HepG2 (cell line): ENCODE data around the gene PLK5. TPM values are rescaled to one million over a fixed set of nuclear protein-coding genes. Genes with fewer than 3 reads are reported as not detected.
"Not testable (repeated sequence)": the region's sequence is repeated elsewhere in the genome, so short reads cannot be mapped to it uniquely, and the experiment has no call there.

Source experiments
- ATAC-seq: fragments of 200-7000 bp; cut with Tn5 transposase; 3 replicates; pipeline ENCODE4 v1.9.1; 2020; ENCODE audit warnings: mild to moderate bottlenecking, moderate library complexity
- BruUV-seq: library from RNA; stranded (reverse); fragments of 400-500 nt; replicated peaks from 2 replicates; lab custom pipeline; 2021; lab: Mats Ljungman, UMichigan
- CTCF ChIA-PET: fragments of 300-600 bp; formaldehyde crosslinking; extraction: SDS; loops from one replicate; lab custom pipeline; 2021; ENCODE audit warnings: low total read pairs, inconsistent platforms, low intra/inter-chr PET ratio; lab: Yijun Ruan, JAX
- POLR2A ChIA-PET: fragments of 350-600 bp; sonication (Branson Sonifier 250); formaldehyde crosslinking; loops from one replicate; lab custom pipeline; 2020; ENCODE audit warnings: antibody characterized with exemption, inconsistent platforms; lab: Yijun Ruan, JAX
- DNase-seq: peaks from one replicate; pipeline ENCODE4 v3.0.0-alpha.2; 2015; ENCODE audit warnings: low spot score
- FAIRE-seq: peaks from 3 replicates; lab custom pipeline; 2011; peaks lifted over from hg19 to GRCh38; lab: Jason Lieb, UNC
- H2AFZ ChIP-seq: one replicate; pipeline ENCODE4 v1.6.1; 2011; ENCODE audit warnings: low read length, inconsistent platforms
- H3K27ac ChIP-seq: fragments of 300-600 bp; 3 replicates; pipeline ENCODE4 v1.8.0; 2011; ENCODE audit warnings: mixed run types, mild to moderate bottlenecking, mixed read lengths, low read length, inconsistent platforms; ENCODE audit not compliant: insufficient read depth; ENCODE audit errors: extremely low read length
- H3K27me3 ChIP-seq, 2 experiments: fragments of 200-600 bp in 1 of 2; 2 replicates in 1 of 2; 3 replicates in 1 of 2; pipeline versions ENCODE4 v1.6.0 to v1.8.0; 2011; ENCODE audit warnings: low read length in 2 of 2, mild to moderate bottlenecking in 2 of 2, moderate library complexity in 2 of 2, inconsistent platforms in 1 of 2; ENCODE audit not compliant: insufficient read depth in 2 of 2, control insufficient read depth in 1 of 2
- H3K36me3 ChIP-seq, 2 experiments: fragments of 200-600 bp in 1 of 2; replicated peaks in 1 of 2; 2 replicates in 1 of 2; 3 replicates in 1 of 2; pipeline versions ENCODE4 v1.5.1 to v1.8.0; 2011; ENCODE audit warnings: low read length in 2 of 2, inconsistent platforms in 1 of 2; ENCODE audit not compliant: insufficient read depth in 2 of 2, control insufficient read depth in 1 of 2
- H3K4me1 ChIP-seq: 2 replicates; pipeline ENCODE4 v1.5.1; 2012; ENCODE audit warnings: low read length, inconsistent platforms; ENCODE audit not compliant: insufficient read depth
- H3K4me2 ChIP-seq: 2 replicates; pipeline ENCODE4 v1.6.0; 2011; ENCODE audit warnings: low read depth, low read length, inconsistent platforms
- H3K4me3 ChIP-seq, 3 experiments: fragments of 200-600 bp in 1 of 3; sonication (generic), shearing (Covaris generic) in 1 of 3; replicated peaks in 1 of 3; 2 replicates each; pipeline ENCODE4 v1.5.1; 2011 to 2016; ENCODE audit warnings: low read length in 3 of 3, inconsistent platforms in 2 of 3, low read depth in 2 of 3, mild to moderate bottlenecking in 2 of 3, control low read depth in 1 of 3, mixed read lengths in 1 of 3; ENCODE audit not compliant: insufficient read depth in 1 of 3
- H3K79me2 ChIP-seq: one replicate; pipeline ENCODE4 v1.6.1; 2011; ENCODE audit warnings: low read length, inconsistent platforms; ENCODE audit not compliant: insufficient read depth
- H3K9ac ChIP-seq: 2 replicates; pipeline ENCODE4 v1.6.0; 2011; ENCODE audit warnings: mild to moderate bottlenecking, low read depth, low read length, inconsistent platforms; ENCODE audit not compliant: insufficient read depth
- H3K9me3 ChIP-seq: 2 replicates; pipeline ENCODE4 v1.5.1; 2012; ENCODE audit warnings: mild to moderate bottlenecking, low read length
- H4K20me1 ChIP-seq: 2 replicates; pipeline ENCODE4 v1.6.0; 2011; ENCODE audit warnings: inconsistent platforms, mild to moderate bottlenecking, low read length, moderate library complexity; ENCODE audit not compliant: insufficient read depth
- AHR ChIP-seq: IDR thresholded peaks from 2 replicates; pipeline ENCODE4 v1.6.1; 2018; ENCODE audit warnings: missing genetic modification reagents, missing compliant biosample characterization
- ATF7 ChIP-seq, 2 experiments: fragments of 450-650 bp in 1 of 2; sonication (generic) in 1 of 2; formaldehyde crosslinking in 1 of 2; IDR thresholded peaks; 2 replicates each; pipeline versions ENCODE4 v1.4.0 to v1.6.1; 2016 to 2020; ENCODE audit warnings: antibody characterized with exemption in 1 of 2, mild to moderate bottlenecking in 1 of 2, missing genetic modification reagents in 1 of 2
- ELF4 ChIP-seq: sonication (generic); formaldehyde crosslinking; IDR thresholded peaks from 2 replicates; pipeline ENCODE4 v1.5.0; 2020; ENCODE audit warnings: missing genetic modification reagents, mild to moderate bottlenecking, moderate library complexity, borderline replicate concordance
- SRSF4 ChIP-seq: fragments of 200-400 bp; formaldehyde crosslinking; IDR thresholded peaks from one replicate; pipeline ENCODE4 v1.6.1; 2018; ENCODE audit warnings: mild to moderate bottlenecking, low read depth, low read length, moderate library complexity; ENCODE audit not compliant: poor library complexity, severe bottlenecking
- ZMYM3 ChIP-seq: sonication (generic); formaldehyde crosslinking; IDR thresholded peaks from 2 replicates; pipeline ENCODE4 v1.5.1; 2020; ENCODE audit warnings: mild to moderate bottlenecking, missing genetic modification reagents
- ZNF121 ChIP-seq: sonication (generic); formaldehyde crosslinking; IDR thresholded peaks from 2 replicates; pipeline ENCODE4 v1.5.0; 2020; ENCODE audit warnings: mild to moderate bottlenecking, missing genetic modification reagents
- WGBS: methylation state at CpG from one replicate; pipeline ENCODE4 v1.1.6; 2017; ENCODE audit warnings: low lambda C conversion rate; 5-methylcytosine and 5-hydroxymethylcytosine counted together
- in situ Hi-C: cut with HindIII; loops from 2 replicates; pipeline ENCODE4 v1.10.0; 2017; ENCODE audit warnings: low pct_unique_long_range_greater_than_20kb; ENCODE audit not compliant: extremely low pct_ligation_motif_present
- intact Hi-C: fragments of 100-400 bp; cut with micrococcal nuclease; formaldehyde crosslinking; loops from one replicate; pipeline ENCODE4 v1.10.0; 2022; ENCODE audit not compliant: unreplicated experiment
- polyA plus RNA-seq, 8 experiments: library from polyadenylated mRNA; depleted of rRNA in 3 of 8; stranded (reverse) in 7 of 8; unstranded in 1 of 8; fragments of >200 nt; fragmentation: Illumina TruSeq in 4 of 8; extraction: Trizol in 4 of 8; gene quantifications; 2 replicates each; pipeline versions ENCODE4 v1.2.1 to v1.2.3, GENCODE V29; 2011 to 2016; ENCODE audit warnings: low read depth in 4 of 8, missing spikeins in 1 of 8, mixed read lengths in 1 of 8; ENCODE audit not compliant: insufficient read depth in 1 of 8
- total RNA-seq, 5 experiments: library from RNA; depleted of rRNA; stranded (reverse); fragments of >200 nt; fragmentation: Illumina TruSeq; extraction: Trizol; gene quantifications; 2 replicates each; pipeline ENCODE4 v1.2.3, GENCODE V29; 2016; ENCODE audit warnings: low read depth in 1 of 5

Gene PLK5
- total and polyA plus RNA-seq, 2 of the 13 experiments (the other 11 are each of a cell fraction or from before 2014, with no cell fraction given): not detected

DNA sequence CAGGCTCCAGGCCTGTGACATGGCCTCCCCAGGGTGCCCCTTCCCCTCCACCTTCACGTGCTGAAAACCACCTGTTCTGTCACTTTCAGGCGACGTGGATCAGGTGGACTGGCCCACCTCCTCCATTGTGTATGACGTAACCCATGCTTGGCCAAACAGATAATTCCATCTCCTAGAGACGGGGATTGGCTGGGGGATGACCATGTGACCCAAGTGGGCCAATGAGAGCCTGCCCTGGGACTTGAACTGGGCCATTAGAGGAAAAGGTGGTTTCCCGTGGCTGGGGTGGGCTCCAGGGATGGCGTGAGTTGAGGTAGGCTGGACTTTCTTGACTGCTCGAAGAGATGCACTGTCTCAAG, 7.5 kb upstream of the PLK5 start (continued):
- TF ChIP-seq ATF7 (IDR thresholded peaks at IDR 0.05) (peak; percentile 94), ATF7 (CRISPR knock-in tag; IDR thresholded peaks at IDR 0.05) (no peak), ELF4 (CRISPR knock-in tag) (no peak)
- TF ChIP-seq, all 625 proteins: peak for 6

DNA sequence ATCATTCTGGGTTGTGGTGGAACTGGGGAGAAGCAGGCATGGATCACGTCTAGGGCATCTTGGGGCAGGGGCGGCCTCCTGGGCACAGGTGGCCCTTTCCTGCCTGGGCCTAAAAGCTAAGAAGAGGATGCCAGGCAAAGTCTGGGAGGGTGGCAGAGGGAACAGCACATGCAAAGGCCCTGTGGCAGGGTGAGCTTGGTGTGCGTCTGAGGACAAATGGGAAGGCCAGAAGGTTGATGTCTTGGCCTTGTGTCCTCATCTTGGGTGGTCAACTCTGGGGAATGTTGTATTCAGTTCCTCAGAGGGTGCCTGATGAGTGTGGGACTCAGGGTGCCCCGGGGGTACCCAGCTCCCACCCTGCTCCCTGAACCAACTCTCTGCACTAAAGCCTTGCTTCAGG, 5.4 kb upstream of the PLK5 start:
- H3K4me3 ChIP-seq: no peak overlapping the region
- H4K20me1 ChIP-seq: no peaks in the 10 kb centered on the region
- H2AFZ ChIP-seq: no peak overlapping the region
- FAIRE-seq (no peak), DNase-seq (no peak), ATAC-seq (no peak)
- peaks cover 19% of the 10 kb centered on the region for H3K4me1 ChIP-seq
- no peaks in the 10 kb centered on the region for H3K36me3 ChIP-seq
- H3K27me3 ChIP-seq: peaks cover 11 to 48% of the 10 kb centered on the region in 2 experiments
- no peak overlapping the region for H3K27ac ChIP-seq
- ChIA-PET POLR2A (no interaction called here), CTCF (no interaction called here)
- H3K9me3 ChIP-seq: no peaks in the 10 kb centered on the region
- no peaks in the 10 kb centered on the region for H3K79me2 ChIP-seq
- no peak overlapping the region for H3K4me2 ChIP-seq
- H3K9ac ChIP-seq: no peak overlapping the region
- in situ Hi-C loops (no loop called here), intact Hi-C loops (no loop called here)
- no TSS peak for BruUV-seq
- WGBS: 40% methylated on average over 3 of the region's 4 CpGs
- TF ChIP-seq ZMYM3 (CRISPR knock-in tag) (0 out of 2 replicates have a peak, but pooled peaks have one; percentile 23), SRSF4 (no peak), AHR (CRISPR knock-in tag) (no peak)

DNA sequence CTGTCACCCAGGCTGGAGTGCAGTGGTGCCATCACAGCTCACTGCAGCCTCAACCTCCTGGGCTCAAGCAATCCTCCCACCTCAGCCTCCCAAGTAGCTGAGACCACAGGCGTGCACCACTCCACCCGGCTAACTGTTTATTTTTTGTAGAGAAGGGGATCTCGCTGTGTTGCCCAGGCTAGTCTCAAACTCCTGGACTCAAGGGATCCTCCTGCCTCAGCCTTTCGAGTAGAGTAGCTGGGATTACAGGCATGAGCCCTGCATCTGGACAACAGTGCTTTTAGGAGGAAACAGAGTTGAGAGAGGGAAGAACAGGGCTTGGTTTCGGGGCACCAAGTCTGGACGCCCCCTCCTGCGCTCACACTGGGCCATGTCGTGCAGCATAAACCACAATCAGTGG, 4.1 kb upstream of the PLK5 start:
- H2AFZ ChIP-seq, FAIRE-seq, H3K27ac ChIP-seq, H3K4me2 ChIP-seq, intact Hi-C loops: not testable (repeated sequence)
- peaks cover 17 to 51% of the 10 kb centered on the region in 2 experiments for H3K27me3 ChIP-seq
- 42% methylated on average over 6 of the region's 8 CpGs for WGBS
- peak; percentile 82 for TF ChIP-seq ZNF121
- TF ChIP-seq, all 625 proteins: peak for 1; not testable (repeated sequence) for 624
- POLR2A ChIA-PET, H3K9me3 ChIP-seq, ATAC-seq, CTCF ChIA-PET, H3K79me2 ChIP-seq, DNase-seq, BruUV-seq, H3K9ac ChIP-seq, in situ Hi-C loops, H3K36me3 ChIP-seq, H4K20me1 ChIP-seq, H3K4me3 ChIP-seq: not testable (repeated sequence)
- peaks cover 20% of the 10 kb centered on the region for H3K4me1 ChIP-seq
